Fibroblast of skin of scalp (primary cell): ENCODE data around the gene LNX1. TPM values are rescaled to one million over a fixed set of nuclear protein-coding genes. Genes with fewer than 3 reads are reported as not detected.

ENCODE experiments used
- DNase-seq: peaks from one replicate; pipeline ENCODE4 v3.0.0-alpha.2; 2013
- polyA plus RNA-seq, 2 experiments: library from polyadenylated mRNA; unstranded; fragments of 120-200 nt; gene quantifications; one replicate each; pipeline ENCODE4 v1.2.1, GENCODE V29; 2013; ENCODE audit not compliant: insufficient read length in 2 of 2

The LNX1 gene
- 2.1 TPM for polyA plus RNA-seq (2013, experiment 1 of 2; ENCODE audit: insufficient read length)
- polyA plus RNA-seq (2013, experiment 2 of 2; ENCODE audit: insufficient read length) = 2.2 TPM

DNA sequence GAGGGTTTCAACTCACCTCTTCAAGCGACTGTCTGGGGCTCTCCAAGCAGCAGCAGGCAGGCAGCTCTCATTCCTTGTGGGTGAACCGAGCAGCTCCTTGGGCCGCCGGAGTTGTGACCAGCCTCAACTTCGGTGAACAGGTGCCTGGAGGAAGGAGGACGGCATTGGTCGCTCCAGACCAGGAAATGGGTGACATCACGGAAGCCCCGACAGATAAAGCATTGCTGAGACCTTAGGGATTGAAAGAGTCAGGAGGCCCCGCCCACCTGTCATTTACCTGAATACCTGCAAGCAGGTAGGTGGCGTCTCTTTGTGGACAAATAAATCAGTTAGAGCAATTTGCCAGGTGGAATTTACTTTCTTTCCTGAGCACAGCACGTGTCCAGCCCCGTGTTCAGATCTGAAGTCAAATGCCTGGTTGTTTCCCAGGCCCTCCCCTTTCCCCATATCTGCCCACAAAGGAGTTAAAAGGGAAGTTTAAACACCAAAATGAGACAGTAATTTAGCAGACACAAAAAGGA is at the start of gene LNX1:
LNX1 (minus strand) TSS at position 115 of the 521 bp plus-strand sequence. CDS start 17,484 bp downstream, outside the sequence.
- no peak for DNase-seq

DNA sequence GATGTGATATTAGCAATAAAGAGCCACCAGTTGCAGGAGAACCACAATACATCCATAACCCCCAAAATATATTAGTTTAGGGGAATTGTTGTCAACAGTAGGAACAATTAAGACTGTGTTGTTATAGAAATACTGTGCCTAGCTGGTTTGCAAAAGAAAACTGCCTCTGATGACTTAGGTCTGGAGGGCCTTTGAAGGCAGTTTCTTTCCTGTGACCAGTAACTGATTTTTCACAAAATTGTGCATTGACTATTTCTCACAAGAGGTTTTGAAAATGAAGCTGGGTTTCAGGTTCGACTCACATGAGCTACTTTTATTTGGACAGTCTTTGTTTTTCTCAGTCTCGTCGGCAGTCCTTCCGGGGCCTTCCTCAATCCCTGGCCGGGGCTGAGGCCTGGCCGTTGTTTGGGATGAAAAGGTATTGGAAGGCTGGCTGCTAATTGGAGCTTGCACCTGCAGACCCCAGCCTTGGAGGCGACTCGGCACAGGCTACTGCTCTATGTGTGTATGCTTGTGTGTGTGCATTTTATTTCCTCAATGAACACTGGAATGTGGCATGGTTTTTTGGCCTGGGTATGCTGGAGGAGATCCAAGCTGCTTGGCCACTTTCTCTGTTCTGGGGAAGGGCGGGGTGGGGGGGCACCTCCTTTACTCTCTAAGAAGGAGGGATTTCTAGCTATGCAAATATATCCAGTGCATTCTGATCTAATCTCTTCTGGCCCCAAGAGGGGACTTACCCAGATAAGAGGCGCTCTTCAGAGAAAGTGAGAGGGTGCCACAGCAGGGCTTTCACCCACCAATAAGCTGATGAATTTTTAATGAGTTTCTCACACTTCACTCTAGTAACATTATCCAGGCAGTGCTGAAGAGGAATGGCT is 49.5 kb upstream of the LNX1 start:
- DNase-seq = no peak

DNA sequence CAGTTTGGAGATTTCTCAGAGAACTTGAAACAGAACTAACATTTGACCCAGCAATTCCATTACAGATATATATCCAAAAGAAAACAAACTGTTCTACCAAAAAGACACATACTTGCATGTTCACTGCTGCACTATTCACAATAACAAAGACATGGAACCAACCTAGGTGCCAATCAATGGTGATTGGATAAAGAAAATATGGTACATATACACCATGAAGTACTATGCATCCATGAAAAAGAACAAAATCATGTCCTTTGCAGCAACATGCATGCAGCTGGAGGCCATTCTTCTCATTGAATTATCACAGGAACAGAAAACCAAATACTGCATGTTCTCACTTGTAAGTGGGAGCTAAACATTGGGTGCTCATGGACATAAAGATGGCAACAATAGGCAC is 47.6 kb upstream of the LNX1 start:
- no peak for DNase-seq

DNA sequence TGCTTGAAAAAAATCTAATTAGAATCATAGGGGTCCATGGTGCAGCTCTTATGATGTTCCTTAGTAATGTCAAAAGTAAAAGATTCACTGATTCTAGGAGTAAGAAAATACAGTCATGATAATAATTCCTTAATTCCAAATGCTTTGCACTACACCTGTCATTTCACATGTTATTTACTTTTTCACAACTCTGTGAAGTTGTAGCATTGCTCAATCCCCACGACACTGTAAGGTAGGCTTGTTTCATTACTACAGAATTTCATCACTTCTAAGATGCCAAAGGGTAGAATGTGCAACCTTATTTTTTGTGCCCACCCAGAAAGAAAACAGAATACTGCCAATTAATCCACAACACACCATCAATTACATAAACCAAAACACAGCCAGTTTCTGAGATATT is 46.1 kb upstream of the LNX1 start:
- no peak for DNase-seq

DNA sequence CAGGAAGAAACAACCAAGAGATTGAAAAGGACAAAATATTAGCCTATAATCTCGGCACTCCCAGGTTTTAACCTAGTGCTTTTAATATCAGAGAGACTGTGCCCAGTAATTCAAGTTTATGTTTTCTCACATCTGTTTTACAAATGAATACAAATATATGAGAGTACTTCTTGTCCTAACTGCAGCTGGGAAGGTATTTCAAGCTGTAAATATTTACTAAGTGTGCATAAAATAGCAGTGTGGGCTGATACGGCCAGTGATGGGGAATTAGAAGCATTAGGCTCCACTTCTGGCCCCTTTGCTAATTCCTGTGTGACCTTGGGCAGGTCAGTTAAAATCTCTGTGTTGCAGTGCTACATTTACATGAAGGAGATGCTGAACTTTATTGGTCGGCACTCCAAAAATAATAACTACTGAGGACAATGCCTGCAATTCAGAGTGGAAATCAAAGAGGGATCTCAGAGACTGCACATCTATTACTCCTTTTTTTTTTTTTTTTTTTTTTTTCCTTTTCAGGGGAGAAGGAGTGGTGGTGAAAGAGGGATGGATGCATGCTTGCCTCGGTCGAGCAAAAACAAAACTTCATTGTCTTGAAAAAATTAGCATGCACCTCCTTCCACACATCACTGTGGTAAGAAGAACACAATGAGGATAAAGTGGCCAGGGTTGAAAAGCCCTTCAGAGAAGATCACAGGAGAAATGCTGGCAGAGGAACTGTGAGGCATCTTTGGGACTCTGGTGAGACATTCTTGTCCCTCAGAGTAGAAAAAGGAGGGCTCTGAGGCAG is 44.6 kb upstream of the LNX1 start:
- no peak for DNase-seq

DNA sequence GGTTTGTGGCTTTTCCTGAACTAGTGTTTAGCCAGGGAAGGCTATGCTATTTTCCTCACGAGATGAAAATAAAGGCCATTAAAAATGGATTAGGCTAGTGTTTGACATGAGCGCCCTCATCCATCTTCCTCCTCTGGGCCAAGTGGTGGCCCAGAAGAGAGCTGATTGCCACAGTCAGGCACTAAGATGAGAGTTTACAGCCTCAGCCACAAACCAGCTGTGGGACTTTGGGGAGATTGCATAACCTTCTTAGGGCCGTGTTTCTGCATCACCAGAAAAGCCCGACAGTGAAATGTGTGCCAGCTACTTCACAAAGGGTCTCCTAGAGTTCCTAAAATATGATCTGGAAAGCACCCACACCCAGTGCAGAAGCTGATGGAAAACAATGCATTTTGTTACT is 42.3 kb upstream of the LNX1 start:
- peak; percentile 28 for DNase-seq

DNA sequence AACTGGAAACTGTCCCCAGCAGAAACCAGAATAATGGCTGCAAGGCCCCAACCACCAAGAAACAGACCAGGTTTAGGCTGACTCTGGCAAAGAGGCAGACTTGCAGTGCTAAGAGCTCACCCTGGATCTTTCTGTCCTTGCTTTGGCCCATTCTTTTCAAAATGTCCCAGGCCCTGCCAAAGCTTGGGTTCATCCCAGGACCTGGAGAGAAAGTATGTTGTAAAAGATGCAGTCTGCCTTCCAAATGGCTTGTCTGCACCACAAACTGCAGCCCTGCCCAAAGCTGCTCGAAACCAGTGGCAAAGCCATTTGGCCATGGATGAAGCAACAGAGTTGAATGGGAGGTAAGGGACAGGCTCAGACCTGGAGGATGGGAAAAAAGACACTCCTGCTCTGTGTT is 38.0 kb upstream of the LNX1 start:
- DNase-seq = no peak

DNA sequence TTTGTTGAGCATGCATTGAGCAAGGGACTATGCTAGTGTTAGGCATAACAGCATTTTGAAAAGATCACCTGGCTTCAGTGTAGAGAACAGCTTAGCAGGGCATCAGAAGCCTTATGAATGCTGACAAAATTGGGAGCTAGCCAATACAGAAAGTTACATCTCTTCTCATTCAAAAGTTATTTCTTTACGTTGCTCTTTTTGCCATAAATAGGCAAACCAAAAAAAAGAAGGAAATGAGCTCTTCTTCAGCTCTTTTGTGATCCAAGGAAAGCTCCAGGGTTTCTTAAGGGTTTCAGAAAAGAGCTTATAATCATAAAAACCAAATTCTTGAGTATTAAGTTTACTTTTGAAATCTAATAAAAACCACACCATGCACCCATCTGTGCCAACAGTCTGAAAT is 35.2 kb upstream of the LNX1 start:
- DNase-seq = peak; percentile 59

DNA sequence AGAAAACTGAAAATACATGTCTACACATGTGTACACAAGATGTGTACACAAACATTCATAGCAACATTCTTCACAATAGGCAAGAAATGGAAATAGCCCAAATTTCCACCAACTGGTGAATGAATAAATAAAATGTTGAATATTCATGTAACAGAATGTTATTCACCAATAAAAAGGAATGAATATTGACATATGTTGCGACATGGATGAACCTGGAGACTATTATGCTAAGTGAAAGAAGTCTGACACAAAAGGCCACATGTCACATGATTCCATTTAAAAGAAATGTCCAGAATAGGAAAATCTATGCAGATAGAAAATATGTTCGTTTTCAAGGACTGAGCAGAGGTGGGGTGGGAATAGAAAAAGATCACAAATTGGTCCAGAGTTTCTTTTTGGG is 34.6 kb upstream of the LNX1 start:
- DNase-seq = no peak

DNA sequence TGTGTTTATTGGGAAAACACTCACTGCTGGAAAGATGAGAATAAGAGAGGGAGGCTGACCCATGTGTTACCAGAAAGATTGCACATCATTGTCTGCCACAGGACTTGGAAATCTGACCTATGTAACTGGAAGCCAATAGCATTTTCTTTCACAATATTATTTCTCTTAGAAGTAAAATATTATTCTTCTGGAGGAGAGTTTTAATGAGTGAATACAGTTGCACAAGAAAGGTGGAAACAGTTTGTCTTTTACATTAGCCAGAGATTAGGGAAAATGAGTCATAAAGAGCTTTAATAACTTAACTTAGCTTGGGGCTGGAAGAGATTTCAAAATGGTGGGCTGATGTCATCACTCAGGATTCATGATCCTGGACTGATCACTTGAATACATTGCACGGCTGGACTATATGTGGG is 31.5 kb upstream of the LNX1 start:
- DNase-seq = peak; percentile 27

DNA sequence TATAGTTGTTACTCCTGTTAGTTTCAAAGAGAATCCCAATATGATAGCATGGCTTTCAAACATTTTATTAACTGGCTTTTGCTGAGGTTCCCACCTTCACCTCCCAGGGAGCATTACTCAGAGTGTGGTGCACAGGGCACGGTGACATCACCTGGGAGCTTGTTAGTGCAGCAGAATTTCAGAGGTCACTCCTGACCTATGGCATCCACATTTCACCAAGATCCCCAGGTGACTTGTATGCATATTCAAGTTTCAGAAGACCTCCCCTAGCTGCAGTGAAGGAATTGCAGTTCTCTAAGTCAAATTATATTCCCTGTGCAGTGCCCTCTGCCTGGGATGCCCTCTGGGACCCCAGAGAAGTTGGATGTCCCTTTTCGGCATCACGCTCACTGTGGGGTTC is 29.7 kb upstream of the LNX1 start:
- DNase-seq = no peak

DNA sequence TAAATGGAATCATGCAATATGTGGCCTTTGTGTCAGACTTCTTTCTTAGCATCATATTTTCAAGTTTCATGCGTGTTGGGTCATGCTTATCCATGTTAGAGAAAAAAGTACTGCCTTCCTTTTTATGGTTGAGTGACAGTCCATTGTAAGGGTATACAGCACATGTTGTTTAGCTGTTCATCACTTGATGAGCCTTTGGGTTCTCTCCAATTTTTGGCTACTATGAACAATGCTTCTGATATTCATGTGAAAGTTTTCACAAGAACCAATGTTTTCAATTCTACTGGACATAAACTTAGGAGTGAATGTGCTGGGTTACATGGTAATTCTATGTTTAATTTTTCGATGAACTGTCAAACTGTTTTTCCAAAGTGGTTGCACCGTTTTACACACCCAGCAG is 28.1 kb upstream of the LNX1 start:
- no peak for DNase-seq

DNA sequence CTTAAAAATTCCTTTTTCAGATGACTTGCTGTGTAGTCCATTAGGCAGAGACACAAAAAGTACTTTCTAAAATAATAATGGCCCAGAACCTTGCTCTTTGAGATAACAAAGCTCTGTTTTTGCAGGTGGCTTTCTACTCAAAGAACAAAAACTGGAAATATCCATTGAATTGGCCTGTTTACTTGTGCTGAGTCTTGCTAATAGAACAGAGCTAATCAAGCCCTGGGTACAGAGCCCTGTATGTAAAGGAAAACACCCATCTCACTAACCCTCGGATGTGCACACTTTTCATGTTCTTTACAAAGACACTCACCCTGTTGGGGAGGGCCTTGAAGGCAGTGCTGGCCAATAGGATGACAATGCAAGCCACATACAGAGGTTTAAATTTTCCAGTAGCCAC is 27.0 kb upstream of the LNX1 start:
- DNase-seq = no peak

DNA sequence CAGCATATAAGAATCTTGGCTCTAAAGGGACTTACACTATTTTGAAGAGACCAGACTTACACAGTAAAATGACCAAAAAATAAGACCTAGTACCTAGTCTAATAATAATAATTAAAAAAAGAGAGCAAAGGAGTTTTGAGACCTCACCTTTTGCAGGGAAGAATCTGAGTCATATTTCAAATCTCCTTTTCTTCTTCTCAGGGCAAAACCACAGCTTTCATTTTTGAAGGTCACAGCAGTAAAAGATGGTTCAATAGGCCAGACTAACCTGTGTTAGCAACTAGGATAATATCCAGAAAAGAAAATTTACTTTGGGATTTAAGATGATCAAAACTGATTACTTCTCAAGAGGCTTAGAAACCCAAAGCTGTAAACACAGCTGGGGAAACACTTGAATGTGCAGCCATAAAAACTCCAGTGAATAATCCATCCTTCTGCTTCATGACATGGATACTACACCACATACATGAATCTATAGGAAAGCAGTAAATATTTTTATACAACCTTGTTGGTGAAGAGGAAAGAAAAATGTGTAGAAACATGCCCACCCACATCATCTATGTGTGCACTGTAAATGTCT is 25.9 kb upstream of the LNX1 start:
- no peak for DNase-seq

DNA sequence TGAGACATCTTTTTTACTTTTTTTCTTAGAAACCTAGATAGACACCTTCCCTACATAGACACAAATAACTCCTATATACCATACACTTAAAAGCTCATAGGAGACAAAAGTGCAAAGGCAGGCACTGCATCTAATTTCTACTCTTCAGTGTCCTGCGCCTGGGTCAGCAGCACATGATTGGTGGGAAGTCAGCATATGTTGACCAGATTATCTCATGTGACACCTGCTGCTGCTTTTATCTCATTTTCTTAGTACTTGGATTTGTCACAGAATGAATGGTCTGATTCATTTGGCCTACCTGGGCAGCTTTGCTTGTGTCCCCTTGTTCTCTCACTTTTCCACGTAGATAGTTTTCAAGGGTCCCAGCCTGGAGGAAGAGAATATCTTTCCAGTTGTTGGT is 24.9 kb upstream of the LNX1 start:
- no peak for DNase-seq

DNA sequence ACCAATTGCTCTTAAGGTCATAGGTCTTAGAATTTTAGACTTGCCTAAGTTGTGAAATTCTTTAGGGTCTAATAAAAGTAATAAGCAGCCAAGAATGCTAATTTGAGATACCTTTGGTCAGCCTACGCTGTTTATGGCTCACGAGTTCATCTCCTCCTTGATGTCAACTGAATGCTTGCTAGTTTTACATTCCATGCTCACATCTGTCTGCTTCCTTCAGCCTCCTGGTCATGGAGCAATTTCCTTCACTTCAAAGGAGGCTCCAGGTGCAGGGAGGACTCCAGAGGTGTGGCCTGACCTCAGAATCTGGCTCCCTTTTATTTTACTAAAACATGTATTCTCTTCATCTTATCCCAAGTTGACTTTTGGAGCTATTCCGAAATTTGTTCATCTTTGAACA is 23.3 kb upstream of the LNX1 start:
- DNase-seq = no peak

DNA sequence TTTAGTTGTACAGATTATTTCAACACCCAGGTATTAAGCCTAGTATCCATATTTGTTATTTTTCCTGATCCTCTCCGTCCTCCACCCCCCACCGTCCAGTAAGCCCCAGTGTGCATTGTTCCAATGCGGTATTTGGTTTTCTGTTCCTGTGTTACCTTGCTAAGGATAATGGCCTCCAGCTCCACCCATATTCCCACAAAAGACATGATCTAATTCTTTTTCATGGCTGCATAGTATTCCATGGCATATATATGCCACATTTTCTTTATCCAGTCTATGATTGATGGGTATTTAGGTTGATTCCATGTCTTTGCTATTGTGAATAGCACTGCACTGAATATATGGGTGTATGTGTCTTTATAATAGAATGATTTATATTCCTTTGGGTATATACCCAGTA is 22.1 kb upstream of the LNX1 start:
- DNase-seq = no peak

DNA sequence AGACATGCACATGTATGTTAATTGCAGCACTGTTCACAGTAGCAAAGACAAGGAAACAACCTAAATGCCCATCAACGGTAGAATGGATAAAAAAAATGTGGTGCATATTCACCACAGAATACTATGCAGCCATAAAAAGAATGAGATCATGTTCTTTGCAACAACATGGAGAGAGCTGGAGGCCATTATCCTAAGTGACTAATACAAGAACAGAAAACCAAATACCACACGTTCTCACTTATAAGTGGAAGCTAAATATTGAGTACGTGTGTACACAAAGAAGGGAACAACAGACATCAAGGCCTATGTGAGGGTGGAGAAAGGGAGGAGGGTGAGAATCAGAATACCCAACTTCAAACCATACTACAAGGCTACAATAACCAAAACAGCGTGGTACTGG is 17.4 kb upstream of the LNX1 start:
- DNase-seq = no peak

DNA sequence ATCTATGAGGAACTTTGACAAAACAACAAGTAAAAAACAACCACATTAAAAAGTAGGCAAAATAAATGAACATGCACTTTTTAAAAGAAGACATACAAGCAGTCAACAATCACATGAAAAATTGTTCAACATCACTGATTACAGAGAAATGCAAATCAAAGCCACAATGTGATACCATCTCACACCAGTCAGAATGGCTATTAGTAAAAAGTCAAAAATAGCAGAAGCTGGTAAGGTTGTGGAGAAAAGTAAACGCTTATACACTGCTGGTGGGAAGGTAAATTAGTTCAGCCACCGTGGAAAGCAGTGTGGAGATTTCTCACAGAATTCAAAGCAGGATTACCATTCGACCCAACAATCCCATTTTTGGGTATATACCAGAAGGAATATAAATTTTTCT is 17.0 kb upstream of the LNX1 start:
- DNase-seq = no peak

DNA sequence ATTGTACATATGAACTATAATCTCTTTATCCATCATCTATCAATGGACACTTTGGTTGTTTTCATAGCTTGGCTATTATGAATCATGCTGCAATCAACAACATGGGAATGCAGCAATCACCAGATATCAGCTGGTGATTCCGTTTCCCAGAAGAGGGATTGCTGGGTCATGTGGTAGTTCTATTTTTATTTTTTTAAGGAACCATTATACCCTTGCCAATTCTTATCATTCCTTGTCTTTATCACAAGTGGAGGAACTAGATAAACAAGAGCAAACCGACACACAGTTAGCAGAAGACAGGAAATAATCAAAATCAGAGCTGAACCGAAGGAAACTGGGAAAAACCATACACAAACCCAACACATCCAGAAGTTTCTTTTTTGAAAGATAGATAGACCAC is 14.5 kb upstream of the LNX1 start:
- DNase-seq = no peak

DNA sequence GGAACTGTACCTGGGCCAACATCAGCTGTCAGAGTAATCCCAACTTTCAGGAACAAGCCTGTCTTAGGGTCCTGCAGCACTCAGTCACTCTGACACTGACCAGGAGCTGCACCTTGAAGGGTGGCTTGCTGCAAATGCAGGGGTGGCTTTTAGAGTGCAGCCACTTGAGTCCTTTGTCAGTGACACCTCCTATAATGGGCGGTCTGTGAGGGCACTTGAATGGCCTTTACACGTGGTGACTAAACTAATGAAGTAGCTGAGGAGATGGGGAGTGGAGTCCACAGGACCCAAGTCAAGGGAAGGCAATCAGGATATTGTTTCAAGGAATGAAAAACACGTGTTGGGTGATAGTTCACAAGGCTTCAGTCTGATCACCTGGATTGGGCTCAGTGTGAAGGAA is 11.1 kb upstream of the LNX1 start:
- DNase-seq = no peak

DNA sequence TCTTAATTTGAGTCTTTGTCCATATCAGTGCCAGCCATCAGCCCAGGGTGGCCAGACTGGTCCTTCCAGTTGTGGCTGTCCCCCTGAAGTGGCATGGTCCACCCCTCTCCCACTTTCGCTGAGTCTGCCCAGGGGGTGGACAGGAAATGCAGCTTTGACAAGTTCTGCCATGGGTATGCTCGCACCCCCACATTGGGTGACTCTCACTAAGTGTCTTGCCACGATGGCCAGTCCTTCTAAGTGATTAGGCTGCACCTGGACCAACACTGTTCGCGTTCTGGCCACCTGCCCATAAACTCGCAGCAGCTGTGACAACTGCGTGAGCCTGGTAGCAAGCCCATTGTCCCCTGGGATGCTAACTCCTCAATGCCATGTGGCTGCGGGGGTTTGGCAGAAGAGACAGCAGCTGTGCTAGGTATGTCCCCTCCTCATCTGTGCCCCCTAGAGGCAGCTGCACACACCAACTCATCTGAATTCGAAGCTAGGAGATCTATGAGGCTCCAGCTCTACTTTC is 10.0 kb upstream of the LNX1 start:
- peak; percentile 37 for DNase-seq

DNA sequence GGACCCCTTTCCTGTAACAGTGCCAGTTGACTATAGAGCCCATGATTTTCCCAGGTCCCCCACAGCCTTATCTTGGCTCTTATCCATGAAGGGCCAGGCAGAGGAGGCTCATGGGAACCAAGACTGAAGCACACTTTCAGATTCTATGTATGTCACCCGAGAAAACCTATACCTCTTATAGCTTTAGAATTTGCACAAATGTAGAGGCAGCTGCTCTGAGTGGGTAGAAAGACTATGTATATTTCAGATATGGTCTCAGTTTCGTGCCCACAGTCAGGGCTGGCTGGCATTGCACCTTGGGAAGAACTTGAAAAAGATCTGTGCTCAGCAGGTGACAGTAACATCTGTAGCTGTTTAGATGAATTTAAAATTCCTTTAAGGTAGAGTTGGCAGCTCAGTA is 8.3 kb upstream of the LNX1 start:
- no peak for DNase-seq
